Esophagus squamous epithelium (tissue), 5 donors: ENCODE results near the gene MAP7D1. TPM values are rescaled to one million over a fixed set of nuclear protein-coding genes. Genes with fewer than 3 reads are reported as not detected.

ENCODE experiments used
- DNase-seq: peaks from one replicate; lab custom pipeline; 2025; lab: John Stamatoyannopoulos, UW
- H3K27ac ChIP-seq, 4 donors: fragments of 200-600 bp; sonication (generic); one replicate each; pipeline ENCODE4 v1.5.1; 2016 to 2019; ENCODE audit warnings: mild to moderate bottlenecking in 1 of 4
- H3K27me3 ChIP-seq, 4 donors: fragments of 200-600 bp; sonication (generic); 1 replicate in 3 of 4; 2 replicates in 1 of 4; pipeline versions ENCODE4 v1.5.1 to v1.6.0; 2017 to 2021; ENCODE audit warnings: antibody characterized with exemption in 1 of 4
- H3K36me3 ChIP-seq, 3 donors: fragments of 200-600 bp; sonication (generic); one replicate each; pipeline ENCODE4 v1.5.1; 2016 to 2019
- H3K4me1 ChIP-seq, 3 donors: fragments of 200-600 bp; sonication (generic); one replicate each; pipeline ENCODE4 v1.5.1; 2017 to 2019
- H3K4me3 ChIP-seq, 4 donors: fragments of 200-600 bp; sonication (generic); 1 replicate in 3 of 4; 2 replicates in 1 of 4; pipeline ENCODE4 v1.5.1; 2016 to 2019; ENCODE audit warnings: mild to moderate bottlenecking in 2 of 4, moderate library complexity in 1 of 4
- H3K9me3 ChIP-seq, 3 donors: fragments of 200-600 bp; sonication (generic); one replicate each; pipeline ENCODE4 v1.5.1; 2016 to 2019
- POLR2A ChIP-seq, 4 donors: fragments of 450-650 bp; IDR thresholded peaks; one replicate each; pipeline ENCODE4 v1.6.1; 2017; ENCODE audit warnings: antibody characterized with exemption in 4 of 4, mild to moderate bottlenecking in 4 of 4, moderate library complexity in 3 of 4
- WGBS, 2 donors: methylation state at CpG; one replicate each; pipeline ENCODE4 v1.1.5; 2018; 5-methylcytosine and 5-hydroxymethylcytosine counted together
- intact Hi-C: fragments of 100-400 bp; cut with DNase I; formaldehyde crosslinking; loops from one replicate; pipeline ENCODE4 v1.15.0; 2022
- total RNA-seq, 4 donors: library from RNA; depleted of rRNA; stranded (reverse); fragments of >200 nt; gene quantifications; one replicate each; pipeline ENCODE4 v1.1.0, GENCODE V29; 2016
- TF ChIP-seq, protein P1 (sequence below), 6 experiments: fragments of 450-650 bp in 4 of 6; fragments of 200-600 bp in 2 of 6; sonication (generic) in 2 of 6; IDR thresholded peaks; one replicate each; pipeline ENCODE4 v1.5.1; 2016 to 2019; ENCODE audit warnings: antibody characterized with exemption in 6 of 6, mild to moderate bottlenecking in 4 of 6, moderate library complexity in 4 of 6
- donor health status: DM: yes; HTN: yes; CAD: no.

The MAP7D1 gene
- total RNA-seq, 4 donors from 2014 or later = 59.4 to 180 (median 92.9) TPM

DNA sequence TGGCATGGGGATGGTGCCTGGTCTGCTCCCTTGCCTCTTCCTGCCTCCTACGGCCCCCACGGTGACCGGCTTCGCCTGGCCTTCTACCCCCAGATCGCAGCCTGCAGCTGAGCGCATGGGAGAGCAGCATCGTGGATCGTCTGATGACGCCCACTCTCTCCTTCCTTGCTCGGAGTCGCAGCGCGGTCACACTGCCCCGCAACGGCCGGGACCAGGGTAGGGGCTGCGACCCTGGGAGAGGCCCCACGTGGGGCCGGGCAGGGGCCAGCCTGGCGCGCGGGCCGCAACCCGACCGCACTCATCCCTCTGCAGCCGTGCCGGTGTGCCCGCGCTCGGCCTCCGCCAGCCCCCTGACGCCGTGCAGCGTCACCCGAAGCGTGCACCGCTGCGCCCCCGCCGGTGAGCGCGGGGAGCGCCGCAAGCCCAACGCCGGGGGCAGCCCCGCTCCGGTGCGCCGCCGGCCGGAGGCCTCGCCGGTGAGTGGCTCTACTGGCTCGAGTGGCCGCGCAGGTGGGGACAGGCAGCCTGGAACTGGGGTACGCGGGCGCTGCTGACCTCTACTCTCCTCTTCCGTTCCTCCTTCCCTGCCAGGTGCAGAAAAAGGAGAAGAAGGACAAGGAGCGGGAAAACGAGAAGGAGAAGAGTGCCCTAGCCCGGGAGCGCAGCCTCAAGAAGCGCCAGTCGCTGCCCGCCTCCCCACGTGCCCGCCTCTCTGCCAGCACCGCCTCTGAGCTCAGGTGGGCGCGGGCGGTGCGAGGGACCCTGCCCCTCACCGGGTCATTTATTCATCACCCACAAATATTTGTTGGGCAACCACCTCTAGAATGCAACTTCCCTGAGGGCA, 20.4 kb downstream of the MAP7D1 start:
- peaks cover 82 to 100% (median 90%) of the 10 kb centered on the region in 3 donors for H3K36me3 ChIP-seq
- H3K4me3 ChIP-seq = no peak overlapping the region
- intact Hi-C loops = no loop called here
- H3K4me1 ChIP-seq = peaks cover 15 to 57% (median 26%) of the 10 kb centered on the region in 3 donors
- WGBS, 2 donors = 85 to 94% methylated on average over 7 to 16 of the region's 76 CpGs
- H3K27me3 ChIP-seq = no peaks in the 10 kb centered on the region
- TF ChIP-seq, protein P1, sequence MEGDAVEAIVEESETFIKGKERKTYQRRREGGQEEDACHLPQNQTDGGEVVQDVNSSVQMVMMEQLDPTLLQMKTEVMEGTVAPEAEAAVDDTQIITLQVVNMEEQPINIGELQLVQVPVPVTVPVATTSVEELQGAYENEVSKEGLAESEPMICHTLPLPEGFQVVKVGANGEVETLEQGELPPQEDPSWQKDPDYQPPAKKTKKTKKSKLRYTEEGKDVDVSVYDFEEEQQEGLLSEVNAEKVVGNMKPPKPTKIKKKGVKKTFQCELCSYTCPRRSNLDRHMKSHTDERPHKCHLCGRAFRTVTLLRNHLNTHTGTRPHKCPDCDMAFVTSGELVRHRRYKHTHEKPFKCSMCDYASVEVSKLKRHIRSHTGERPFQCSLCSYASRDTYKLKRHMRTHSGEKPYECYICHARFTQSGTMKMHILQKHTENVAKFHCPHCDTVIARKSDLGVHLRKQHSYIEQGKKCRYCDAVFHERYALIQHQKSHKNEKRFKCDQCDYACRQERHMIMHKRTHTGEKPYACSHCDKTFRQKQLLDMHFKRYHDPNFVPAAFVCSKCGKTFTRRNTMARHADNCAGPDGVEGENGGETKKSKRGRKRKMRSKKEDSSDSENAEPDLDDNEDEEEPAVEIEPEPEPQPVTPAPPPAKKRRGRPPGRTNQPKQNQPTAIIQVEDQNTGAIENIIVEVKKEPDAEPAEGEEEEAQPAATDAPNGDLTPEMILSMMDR (IDR thresholded peaks at IDR 0.05) = no peak
- TF ChIP-seq POLR2A (IDR thresholded peaks at IDR 0.05) = no peak
- no peaks in the 10 kb centered on the region for H3K9me3 ChIP-seq
- peak overlapping the region; percentile 18 to 69 (median 52) for H3K27ac ChIP-seq
- no peak for DNase-seq

DNA sequence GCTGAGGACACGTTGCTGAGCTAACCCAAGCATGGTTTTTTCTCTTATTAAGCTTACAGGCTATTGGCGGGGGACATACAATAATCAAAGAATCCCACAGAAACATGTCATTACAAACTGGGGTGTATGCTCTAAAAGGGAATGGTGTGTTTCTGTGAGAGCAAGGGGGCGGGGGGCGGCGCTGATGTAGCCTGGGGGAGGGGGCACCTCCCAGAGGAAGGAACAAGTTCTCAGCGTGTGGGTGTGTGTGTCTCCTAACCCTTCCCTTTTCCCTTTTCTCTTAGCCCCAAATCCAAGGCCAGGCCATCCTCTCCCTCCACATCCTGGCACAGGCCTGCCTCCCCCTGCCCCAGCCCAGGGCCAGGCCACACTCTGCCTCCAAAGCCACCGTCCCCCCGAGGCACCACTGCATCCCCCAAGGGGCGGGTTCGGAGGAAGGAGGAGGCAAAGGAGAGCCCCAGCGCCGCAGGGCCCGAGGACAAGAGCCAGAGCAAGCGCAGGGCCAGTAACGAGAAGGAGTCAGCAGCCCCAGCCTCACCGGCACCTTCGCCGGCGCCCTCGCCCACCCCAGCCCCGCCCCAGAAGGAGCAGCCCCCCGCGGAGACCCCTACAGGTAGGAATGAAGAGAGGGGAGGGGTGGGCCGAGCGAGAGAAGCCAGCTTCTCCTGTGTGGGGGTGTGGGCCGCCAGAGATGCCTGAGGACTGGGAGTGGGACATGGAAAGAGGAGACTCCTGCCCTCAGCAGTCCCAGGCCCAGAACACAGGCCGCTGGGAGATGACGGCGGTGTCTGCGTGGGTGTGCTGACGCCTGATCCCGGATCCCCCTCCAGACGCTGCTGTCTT, 21.9 kb downstream of the MAP7D1 start:
- Histone ChIP-seq H3K36me3 (peaks cover 69 to 97% (median 80%) of the 10 kb centered on the region in 3 donors), H3K27ac (peak overlapping the region in 3 of 4 donors; percentile 27 to 63 (median 46)), H3K4me1 (peaks cover 10 to 43% (median 16%) of the 10 kb centered on the region in 3 donors), H3K9me3 (no peaks in the 10 kb centered on the region), H3K4me3 (no peak overlapping the region), H3K27me3 (no peaks in the 10 kb centered on the region)
- TF ChIP-seq POLR2A (IDR thresholded peaks at IDR 0.05) = no peak
- TF ChIP-seq, protein P1 (IDR thresholded peaks at IDR 0.05) = no peak
- 90 to 91% methylated on average over 5 to 21 of the region's 33 CpGs for WGBS, 2 donors
- intact Hi-C loops = no loop called here
- no peak for DNase-seq

DNA sequence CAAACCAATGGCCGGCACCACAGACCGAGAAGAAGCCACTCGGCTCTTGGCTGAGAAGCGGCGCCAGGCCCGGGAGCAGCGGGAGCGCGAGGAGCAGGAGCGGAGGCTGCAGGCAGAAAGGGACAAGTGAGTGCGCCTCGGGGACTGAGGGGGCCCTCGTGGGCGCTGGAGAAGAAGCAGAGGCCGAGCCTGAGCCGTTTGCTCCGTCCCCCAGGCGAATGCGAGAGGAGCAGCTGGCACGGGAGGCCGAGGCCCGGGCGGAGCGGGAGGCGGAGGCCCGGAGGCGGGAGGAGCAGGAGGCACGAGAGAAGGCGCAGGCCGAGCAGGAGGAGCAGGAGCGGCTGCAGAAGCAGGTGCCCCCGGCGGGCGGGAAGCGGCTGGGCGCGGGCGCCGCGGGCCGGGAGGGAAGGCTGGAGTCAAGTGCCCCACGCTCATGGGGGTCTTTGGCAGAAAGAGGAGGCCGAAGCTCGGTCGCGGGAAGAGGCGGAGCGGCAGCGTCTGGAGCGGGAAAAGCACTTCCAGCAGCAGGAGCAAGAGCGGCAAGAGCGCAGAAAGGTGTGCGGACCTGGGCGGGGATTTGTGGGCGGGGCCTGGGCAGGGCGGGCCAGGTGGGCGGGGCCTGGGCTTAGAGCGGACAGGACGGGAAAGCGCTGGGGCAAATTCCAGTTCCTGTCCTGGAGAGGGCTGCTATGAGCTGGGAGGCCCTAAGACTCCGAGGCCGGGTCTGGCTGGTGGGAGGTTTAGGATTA, 22.7 kb downstream of the MAP7D1 start:
- peaks cover 7 to 41% (median 13%) of the 10 kb centered on the region in 3 donors for H3K4me1 ChIP-seq
- H3K27ac ChIP-seq = peak overlapping the region in 3 of 4 donors; percentile 46 to 63 (median 50)
- no peaks in the 10 kb centered on the region for H3K9me3 ChIP-seq
- intact Hi-C loops = no loop called here
- no peak overlapping the region for H3K4me3 ChIP-seq
- WGBS, 2 donors = 73 to 82% methylated on average over 24 to 35 of the region's 62 CpGs
- no peaks in the 10 kb centered on the region for H3K27me3 ChIP-seq
- DNase-seq = no peak
- peaks cover 61 to 88% (median 72%) of the 10 kb centered on the region in 3 donors for H3K36me3 ChIP-seq
- TF ChIP-seq, protein P1 (IDR thresholded peaks at IDR 0.05) = no peak
- no peak for TF ChIP-seq POLR2A (IDR thresholded peaks at IDR 0.05)

DNA sequence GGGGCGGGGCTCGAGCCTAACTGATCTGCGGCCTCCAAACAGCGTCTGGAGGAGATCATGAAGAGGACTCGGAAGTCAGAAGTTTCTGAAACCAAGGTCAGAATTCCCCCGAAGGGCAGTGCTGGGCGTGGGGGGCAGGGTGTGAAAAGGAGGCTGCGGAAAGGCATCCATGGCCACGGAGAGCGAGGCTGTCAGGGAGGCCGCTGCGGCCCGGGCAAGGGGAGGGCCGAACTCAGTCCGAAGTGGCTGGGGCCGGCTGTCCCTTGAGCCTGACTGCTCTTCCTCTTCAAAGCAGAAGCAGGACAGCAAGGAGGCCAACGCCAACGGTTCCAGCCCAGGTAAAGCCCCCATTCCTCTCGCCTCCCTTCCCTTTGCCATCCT, 23.2 kb downstream of the MAP7D1 start:
- H3K4me3 ChIP-seq = no peak overlapping the region
- H3K27me3 ChIP-seq = no peaks in the 10 kb centered on the region
- peaks cover 55 to 83% (median 66%) of the 10 kb centered on the region in 3 donors for H3K36me3 ChIP-seq
- intact Hi-C loops = no loop called here
- TF ChIP-seq, protein P1 (IDR thresholded peaks at IDR 0.05) = no peak
- TF ChIP-seq POLR2A (IDR thresholded peaks at IDR 0.05) = no peak
- no peak for DNase-seq
- 90 to 91% methylated on average over 12 to 19 of the region's 19 CpGs for WGBS, 2 donors
- H3K27ac ChIP-seq = peak overlapping the region in 3 of 4 donors; percentile 46 to 63 (median 50)
- no peaks in the 10 kb centered on the region for H3K9me3 ChIP-seq
- H3K4me1 ChIP-seq = peaks cover 7 to 36% (median 13%) of the 10 kb centered on the region in 3 donors
